ENCODE results near the gene HOXD3.

The HOXD3 gene

GRCh38 chr2:176146645-176147044, 10.5 kb upstream of the HOXD3 start:
- Histone ChIP-seq H3K27ac (no peak overlapping the region), H2AFZ (ENCODE audit: low read depth) (no peak overlapping the region), H3K36me3 (ENCODE audit: insufficient read depth) (no peaks in the 10 kb centered on the region), H3K4me3 (IDR thresholded peaks at IDR 0.05; ENCODE audit: insufficient read depth, low read depth, low read length) (no peak overlapping the region), H4K20me1 (ENCODE audit: insufficient read depth) (no peaks in the 10 kb centered on the region), H3K9ac (no peak overlapping the region), H3K27me3 (ENCODE audit: insufficient read depth, low read depth) (no peaks in the 10 kb centered on the region), H3K4me1 (ENCODE audit: low read depth, poor library complexity, severe bottlenecking) (no peaks in the 10 kb centered on the region), H3K4me2 (no peak overlapping the region), H3K79me2 (ENCODE audit: insufficient read depth, low read depth) (no peaks in the 10 kb centered on the region)
- TF ChIP-seq, protein P1, sequence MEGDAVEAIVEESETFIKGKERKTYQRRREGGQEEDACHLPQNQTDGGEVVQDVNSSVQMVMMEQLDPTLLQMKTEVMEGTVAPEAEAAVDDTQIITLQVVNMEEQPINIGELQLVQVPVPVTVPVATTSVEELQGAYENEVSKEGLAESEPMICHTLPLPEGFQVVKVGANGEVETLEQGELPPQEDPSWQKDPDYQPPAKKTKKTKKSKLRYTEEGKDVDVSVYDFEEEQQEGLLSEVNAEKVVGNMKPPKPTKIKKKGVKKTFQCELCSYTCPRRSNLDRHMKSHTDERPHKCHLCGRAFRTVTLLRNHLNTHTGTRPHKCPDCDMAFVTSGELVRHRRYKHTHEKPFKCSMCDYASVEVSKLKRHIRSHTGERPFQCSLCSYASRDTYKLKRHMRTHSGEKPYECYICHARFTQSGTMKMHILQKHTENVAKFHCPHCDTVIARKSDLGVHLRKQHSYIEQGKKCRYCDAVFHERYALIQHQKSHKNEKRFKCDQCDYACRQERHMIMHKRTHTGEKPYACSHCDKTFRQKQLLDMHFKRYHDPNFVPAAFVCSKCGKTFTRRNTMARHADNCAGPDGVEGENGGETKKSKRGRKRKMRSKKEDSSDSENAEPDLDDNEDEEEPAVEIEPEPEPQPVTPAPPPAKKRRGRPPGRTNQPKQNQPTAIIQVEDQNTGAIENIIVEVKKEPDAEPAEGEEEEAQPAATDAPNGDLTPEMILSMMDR (conservative IDR thresholded peaks at IDR 0.05; ENCODE audit: low read depth, low read length), result no peak

GRCh38 chr2:176147210-176147799, 9.8 kb upstream of the HOXD3 start:
- no peaks in the 10 kb centered on the region for H3K36me3 ChIP-seq (ENCODE audit: insufficient read depth)
- H3K79me2 ChIP-seq (ENCODE audit: insufficient read depth, low read depth), result no peaks in the 10 kb centered on the region
- no peaks in the 10 kb centered on the region for H4K20me1 ChIP-seq (ENCODE audit: insufficient read depth)
- no peak overlapping the region for H3K27ac ChIP-seq
- H3K27me3 ChIP-seq (ENCODE audit: insufficient read depth, low read depth), result no peaks in the 10 kb centered on the region
- no peak overlapping the region for H2AFZ ChIP-seq (ENCODE audit: low read depth)
- H3K4me1 ChIP-seq (ENCODE audit: low read depth, poor library complexity, severe bottlenecking), result no peaks in the 10 kb centered on the region
- TF ChIP-seq, protein P1 (conservative IDR thresholded peaks at IDR 0.05; ENCODE audit: low read depth, low read length), result no peak
- H3K9ac ChIP-seq, result no peak overlapping the region
- H3K4me3 ChIP-seq (IDR thresholded peaks at IDR 0.05; ENCODE audit: insufficient read depth, low read depth, low read length), result no peak overlapping the region
- no peak overlapping the region for H3K4me2 ChIP-seq

DNA sequence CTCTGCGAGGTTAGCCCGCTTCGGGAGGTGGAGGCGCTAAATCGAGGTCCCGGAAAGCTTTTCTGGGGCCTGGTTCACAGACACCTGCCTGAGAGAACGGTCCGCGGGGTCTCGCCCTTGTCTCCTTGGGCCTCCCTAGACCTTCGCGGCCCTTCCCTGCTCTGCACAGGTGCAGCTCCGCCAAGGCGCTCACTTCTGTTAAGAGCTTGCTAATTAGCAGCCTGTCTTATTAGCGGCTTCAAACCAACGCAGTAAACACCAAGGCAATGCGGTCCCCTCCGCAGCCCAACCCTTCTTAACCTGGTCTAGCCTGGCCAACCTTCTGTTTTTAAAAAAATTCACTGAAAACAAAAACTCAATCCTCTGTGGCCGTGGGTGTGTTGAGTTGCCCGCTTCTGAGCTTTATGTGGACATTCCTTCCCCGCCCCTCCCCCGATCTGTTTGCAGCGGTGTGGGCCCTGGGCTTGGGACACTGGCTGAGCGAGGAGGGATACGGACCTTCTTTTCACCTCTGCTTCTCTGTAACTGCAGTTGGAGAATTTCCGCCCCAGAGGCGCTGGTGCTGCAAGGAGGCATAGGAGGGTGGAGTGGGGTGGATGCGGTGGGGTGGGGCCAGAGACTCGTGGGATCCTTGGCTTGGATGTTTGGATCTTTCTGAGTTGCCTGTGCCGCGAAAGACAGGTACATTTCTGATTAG, 9.2 kb upstream of the HOXD3 start:
- TF ChIP-seq, protein P1 (conservative IDR thresholded peaks at IDR 0.05; ENCODE audit: low read depth, low read length), result no peak
- Histone ChIP-seq H3K4me2 (no peak overlapping the region), H3K9ac (no peak overlapping the region), H3K4me1 (ENCODE audit: low read depth, poor library complexity, severe bottlenecking) (no peaks in the 10 kb centered on the region), H4K20me1 (ENCODE audit: insufficient read depth) (no peaks in the 10 kb centered on the region), H3K27ac (no peak overlapping the region), H3K27me3 (ENCODE audit: insufficient read depth, low read depth) (no peaks in the 10 kb centered on the region), H3K4me3 (IDR thresholded peaks at IDR 0.05; ENCODE audit: insufficient read depth, low read depth, low read length) (no peak overlapping the region), H3K79me2 (ENCODE audit: insufficient read depth, low read depth) (no peaks in the 10 kb centered on the region), H3K36me3 (ENCODE audit: insufficient read depth) (no peaks in the 10 kb centered on the region), H2AFZ (ENCODE audit: low read depth) (no peak overlapping the region)

DNA sequence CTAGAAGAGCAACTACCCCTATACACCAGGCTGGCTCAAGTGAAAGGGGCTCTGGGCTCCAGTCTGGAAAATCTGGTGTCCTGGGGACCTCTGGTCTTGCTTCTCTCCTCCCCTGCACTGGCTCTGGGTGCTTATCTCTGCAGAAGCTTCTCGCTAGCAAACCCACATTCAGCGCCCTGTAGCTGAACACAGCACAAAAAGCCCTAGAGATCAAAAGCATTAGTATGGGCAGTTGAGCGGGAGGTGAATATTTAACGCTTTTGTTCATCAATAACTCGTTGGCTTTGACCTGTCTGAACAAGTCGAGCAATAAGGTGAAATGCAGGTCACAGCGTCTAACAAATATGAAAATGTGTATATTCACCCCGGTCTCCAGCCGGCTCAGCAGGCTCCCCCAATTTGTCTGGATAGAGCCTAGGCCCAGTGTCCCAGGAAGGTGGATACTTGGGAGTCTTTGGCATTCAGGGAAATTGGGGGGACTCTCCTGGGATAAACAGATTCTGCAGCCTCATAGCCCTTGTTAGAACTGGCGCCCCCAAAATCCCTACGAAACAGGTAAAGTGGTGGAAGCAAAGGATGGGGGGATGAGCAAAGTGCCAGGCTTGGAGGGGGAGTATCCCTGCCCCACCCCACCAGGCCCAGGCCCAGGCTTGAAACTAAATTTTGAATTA, 8.2 kb upstream of the HOXD3 start:
- no peak overlapping the region for H3K4me2 ChIP-seq
- H3K79me2 ChIP-seq (ENCODE audit: insufficient read depth, low read depth), result no peaks in the 10 kb centered on the region
- H3K27ac ChIP-seq, result no peak overlapping the region
- H3K4me3 ChIP-seq (IDR thresholded peaks at IDR 0.05; ENCODE audit: insufficient read depth, low read depth, low read length), result no peak overlapping the region
- no peaks in the 10 kb centered on the region for H3K4me1 ChIP-seq (ENCODE audit: low read depth, poor library complexity, severe bottlenecking)
- H3K9ac ChIP-seq, result no peak overlapping the region
- no peaks in the 10 kb centered on the region for H3K27me3 ChIP-seq (ENCODE audit: insufficient read depth, low read depth)
- TF ChIP-seq, protein P1 (conservative IDR thresholded peaks at IDR 0.05; ENCODE audit: low read depth, low read length), result no peak
- no peaks in the 10 kb centered on the region for H4K20me1 ChIP-seq (ENCODE audit: insufficient read depth)
- no peaks in the 10 kb centered on the region for H3K36me3 ChIP-seq (ENCODE audit: insufficient read depth)
- H2AFZ ChIP-seq (ENCODE audit: low read depth), result no peak overlapping the region

Measured in KMS-11 (cell line).